ENCODE measurements around the gene NDUFAB1. TPM values are rescaled to one million over a fixed set of nuclear protein-coding genes. Genes with fewer than 3 reads are reported as not detected.

Gene NDUFAB1
- total RNA-seq, 3 donors from 2014 or later = 101 to 126 (median 115) TPM

- no peak for DNase-seq
- no peak for ATAC-seq
- Histone ChIP-seq H3K9me3 (no peaks in the 10 kb centered on the region), H3K4me3 (no peak overlapping the region), H3K4me1 (ENCODE audit: low read depth) (no peaks in the 10 kb centered on the region), H3K36me3 (ENCODE audit: low read depth) (peaks cover 5% of the 10 kb centered on the region)
- intact Hi-C loops (cut with DNase I, micrococcal nuclease) = no loop called here
- no peak for TF ChIP-seq CTCF (IDR thresholded peaks at IDR 0.05)
These were observed 15.7 kb downstream of the NDUFAB1 start for GRCh38 chr16:23580391-23580790.

DNA sequence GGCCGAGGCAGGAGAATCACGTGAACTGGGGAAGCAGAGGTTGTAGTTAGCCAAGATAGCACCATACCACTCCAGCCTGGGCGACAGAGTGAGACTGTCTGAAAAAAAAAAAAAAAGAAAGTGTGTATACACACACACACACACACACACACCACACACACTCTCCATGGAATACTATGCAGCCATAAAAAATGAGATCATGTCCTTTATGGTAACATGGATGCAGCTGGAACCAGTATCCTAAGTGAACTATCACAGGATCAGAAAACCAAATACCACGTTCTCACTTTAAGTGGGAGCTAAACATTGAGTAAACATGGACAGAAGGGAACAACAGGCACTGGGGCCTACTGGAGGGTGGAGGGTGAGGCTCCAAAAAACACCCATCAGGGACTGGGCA lies 16.7 kb downstream of the NDUFAB1 start:
- H3K36me3 ChIP-seq (ENCODE audit: low read depth) = no peaks in the 10 kb centered on the region

DNA sequence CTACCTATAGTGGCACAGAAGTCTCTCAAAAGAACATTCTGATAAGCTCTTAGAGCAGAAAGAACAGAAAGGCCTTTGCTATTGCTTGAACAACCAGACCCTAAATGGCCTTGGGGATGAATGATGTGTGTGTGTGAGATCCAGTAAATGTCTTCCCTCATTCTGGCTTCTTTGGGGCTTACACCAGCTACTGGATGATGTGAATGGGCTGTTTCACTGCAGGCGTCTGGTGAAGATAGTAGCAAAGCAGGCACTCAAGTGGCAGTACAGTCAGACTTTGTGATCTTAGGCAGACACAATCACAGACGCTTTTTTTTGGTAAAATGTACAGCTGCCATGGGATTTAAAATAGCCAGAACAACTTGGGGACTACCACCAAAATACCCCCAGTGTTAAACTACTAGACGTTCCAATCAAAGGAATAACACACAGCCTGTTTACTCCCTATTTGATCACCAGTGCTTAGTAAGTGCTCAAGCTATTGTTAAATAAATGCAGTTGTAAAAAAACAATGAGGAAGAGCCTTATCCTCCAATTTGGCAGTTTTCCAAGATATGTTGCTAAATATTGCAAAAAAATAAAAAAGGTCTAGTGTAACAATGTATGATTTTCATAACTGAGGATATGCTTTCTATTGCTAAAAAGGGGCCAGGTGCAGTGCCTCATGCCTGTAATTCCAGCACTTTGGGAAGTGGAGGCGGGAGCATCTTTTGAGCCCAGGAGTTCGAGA lies 17.9 kb downstream of the NDUFAB1 start:
- DNase-seq (no peak), ATAC-seq (no peak)
- Histone ChIP-seq H3K9me3 (no peaks in the 10 kb centered on the region), H3K36me3 (ENCODE audit: low read depth) (no peaks in the 10 kb centered on the region), H3K4me3 (no peak overlapping the region), H3K4me1 (ENCODE audit: low read depth) (no peaks in the 10 kb centered on the region)
- intact Hi-C loops (cut with DNase I, micrococcal nuclease) = no loop called here
- no peak for TF ChIP-seq CTCF (IDR thresholded peaks at IDR 0.05)

More for the DNA sequence above, 16.7 kb downstream of the NDUFAB1 start:
- no peak for DNase-seq
- ATAC-seq = no peak
- TF ChIP-seq CTCF (IDR thresholded peaks at IDR 0.05) = no peak
- intact Hi-C loops (cut with DNase I, micrococcal nuclease) = no loop called here
- no peaks in the 10 kb centered on the region for H3K9me3 ChIP-seq
- H3K4me3 ChIP-seq = no peak overlapping the region
- no peaks in the 10 kb centered on the region for H3K4me1 ChIP-seq (ENCODE audit: low read depth)

- no peaks in the 10 kb centered on the region for H3K9me3 ChIP-seq
- ATAC-seq (no peak), DNase-seq (no peak)
- intact Hi-C loops (cut with DNase I, micrococcal nuclease) = no loop called here
- H3K4me1 ChIP-seq (ENCODE audit: low read depth) = no peaks in the 10 kb centered on the region
- H3K36me3 ChIP-seq (ENCODE audit: low read depth) = peaks cover 3% of the 10 kb centered on the region
- no peak for TF ChIP-seq CTCF (IDR thresholded peaks at IDR 0.05)
- no peak overlapping the region for H3K4me3 ChIP-seq
These were observed 18.6 kb downstream of the NDUFAB1 start for GRCh38 chr16:23577493-23577892.

- Histone ChIP-seq H3K4me1 (ENCODE audit: low read depth) (no peaks in the 10 kb centered on the region), H3K9me3 (no peaks in the 10 kb centered on the region), H3K36me3 (ENCODE audit: low read depth) (peaks cover 3% of the 10 kb centered on the region), H3K4me3 (no peak overlapping the region)
- no peak for DNase-seq
- no peak for TF ChIP-seq CTCF (IDR thresholded peaks at IDR 0.05)
- intact Hi-C loops (cut with DNase I, micrococcal nuclease) = no loop called here
- no peak for ATAC-seq
These were observed 20.3 kb downstream of the NDUFAB1 start for GRCh38 chr16:23575834-23576233.

Measured in mucosa of descending colon (tissue), 3 donors.